Testis (tissue), 5 donors: Measurements from ENCODE around the gene RXRA. TPM values are rescaled to one million over a fixed set of nuclear protein-coding genes. Genes with fewer than 3 reads are reported as not detected.

ENCODE experiments used
- DNase-seq: peaks from one replicate; pipeline ENCODE4 v3.0.0-alpha.2; 2019
- H3K27ac ChIP-seq, 2 donors: fragments of 200-600 bp; sonication (generic); one replicate each; pipeline ENCODE4 v1.5.1; 2019
- H3K27me3 ChIP-seq: fragments of 200-600 bp; sonication (generic); one replicate; pipeline ENCODE4 v1.5.1; 2019
- H3K36me3 ChIP-seq: fragments of 200-600 bp; sonication (generic); one replicate; pipeline ENCODE4 v1.5.1; 2017; ENCODE audit warnings: low read depth; ENCODE audit errors: missing control alignments
- H3K4me1 ChIP-seq: fragments of 200-600 bp; sonication (generic); one replicate; pipeline ENCODE4 v1.5.1; 2019
- H3K4me3 ChIP-seq, 2 donors: fragments of 200-600 bp; sonication (generic); one replicate each; pipeline ENCODE4 v1.5.1; 2017 to 2019
- H3K9me3 ChIP-seq: fragments of 200-600 bp; sonication (generic); one replicate; pipeline ENCODE4 v1.5.1; 2017
- POLR2A ChIP-seq: fragments of 450-650 bp; IDR thresholded peaks from one replicate; pipeline ENCODE4 v1.6.1; 2017; ENCODE audit warnings: antibody characterized with exemption, mild to moderate bottlenecking, moderate library complexity
- WGBS, 2 donors: methylation state at CpG; one replicate each; pipeline ENCODE4 v1.1.5; 2018; 5-methylcytosine and 5-hydroxymethylcytosine counted together
- intact Hi-C: fragments of 100-400 bp; cut with DNase I; formaldehyde crosslinking; loops from one replicate; pipeline ENCODE4 v1.15.1; 2023; ENCODE audit warnings: low total_unique reads
- long read RNA-seq, 2 donors: transcript quantifications; one replicate each; lab custom pipeline, GENCODE V29; 2026
- polyA plus RNA-seq: library from polyadenylated mRNA; stranded (reverse); fragments of 350-450 nt; fragmentation: Illumina TruSeq; extraction: RNeasy Lipid Tissue Mini Kit (QIAGEN cat#74804); gene quantifications from one replicate; pipeline ENCODE4 v1.2.3, GENCODE V29; 2014; ENCODE audit warnings: low read depth, low replicate concordance; ENCODE audit not compliant: insufficient read depth
- total RNA-seq, 2 donors: library from RNA; depleted of rRNA; stranded (reverse); fragments of >200 nt; gene quantifications; one replicate each; pipeline ENCODE4 v1.2.3, GENCODE V29; 2016
- TF ChIP-seq, protein P1 (sequence below), 3 experiments: fragments of 450-650 bp in 2 of 3; fragments of 200-600 bp in 1 of 3; sonication (generic) in 1 of 3; IDR thresholded peaks; one replicate each; pipeline ENCODE4 v1.5.1; 2016 to 2019; ENCODE audit warnings: antibody characterized with exemption in 3 of 3, mild to moderate bottlenecking in 2 of 3, moderate library complexity in 1 of 3

Gene RXRA
- total RNA-seq (10 to 100 TPM; 47.3 to 61.0 TPM), polyA plus RNA-seq (31.3 TPM)
- long read RNA-seq, donor 1, transcript RXRA-202 (10 exons, 1,846 nt), result major isoform, 9 of 9 reads
- long read RNA-seq, donor 1, partial matches to known transcripts, result 0 of 9 reads
- long read RNA-seq, donor 1, other reads (novel, unspliced or antisense), result 0 of 9 reads
- long read RNA-seq, donor 2, transcript RXRA-202 (10 exons, 1,846 nt), result major isoform, 7 of 7 reads
- long read RNA-seq, donor 2, partial matches to known transcripts, result 0 of 7 reads
- long read RNA-seq, donor 2, other reads (novel, unspliced or antisense), result 0 of 7 reads

DNA sequence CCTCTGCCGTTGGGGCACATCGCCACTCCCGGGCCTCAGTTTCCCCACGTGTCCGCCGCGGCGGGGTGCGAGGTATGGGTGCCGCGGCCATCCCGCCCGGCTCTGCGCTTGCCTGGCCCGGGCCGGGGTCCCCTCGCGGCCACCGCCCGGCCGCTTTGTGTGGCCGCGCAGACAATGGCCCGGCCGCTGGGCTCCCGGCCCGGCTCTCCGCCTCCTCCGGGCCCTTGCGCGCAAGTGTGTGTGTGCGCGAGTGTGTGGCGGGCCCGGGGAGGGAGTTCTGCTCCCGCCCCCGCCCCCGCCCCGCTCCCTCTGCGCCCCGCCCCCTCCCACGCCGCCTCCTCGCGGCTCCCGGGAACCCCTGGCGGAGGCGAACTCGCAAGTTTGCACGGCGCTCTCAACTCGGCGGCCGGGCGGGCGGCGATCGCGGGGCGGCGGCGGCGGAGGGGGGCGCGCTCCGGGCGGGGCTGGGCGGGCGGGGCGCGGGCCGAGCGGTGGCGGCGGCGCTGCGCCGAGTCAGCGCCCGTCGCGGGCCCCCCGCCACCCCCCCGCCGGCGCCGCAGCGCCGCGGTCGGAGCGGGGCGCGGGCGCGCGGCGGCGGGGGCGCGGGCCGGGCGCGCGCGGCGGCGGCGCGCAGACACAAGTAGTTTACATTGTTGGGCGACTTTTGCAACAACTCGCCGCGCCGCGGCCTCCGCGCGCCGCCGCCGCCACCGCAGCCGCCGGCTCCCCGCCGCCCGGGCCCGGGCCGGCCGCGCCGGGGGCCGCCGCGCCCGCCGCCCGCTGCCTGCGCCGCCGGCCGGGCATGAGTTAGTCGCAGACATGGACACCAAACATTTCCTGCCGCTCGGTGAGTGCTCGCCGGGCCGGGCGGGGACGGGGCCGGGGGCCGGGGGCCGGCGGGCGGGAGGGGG lies at the start of gene RXRA:
RXRA (plus strand) TSS at position 643 of the 911 bp plus-strand sequence; CDS start at position 820, 177 bp downstream.
- H3K4me1 ChIP-seq, result peaks cover 46% of the 10 kb centered on the region
- H3K9me3 ChIP-seq, result no peaks in the 10 kb centered on the region
- no peaks in the 10 kb centered on the region for H3K27me3 ChIP-seq
- intact Hi-C loops, result no loop called here
- H3K27ac ChIP-seq, result peak within 1 kb of the TSS; percentile 88 to 95
- WGBS, 2 donors, result 0% methylated on average over 50 of the region's 156 CpGs; no CpG with 5 or more reads in 1 of the 2 donors
- no peak for TF ChIP-seq POLR2A
- TF ChIP-seq, protein P1, sequence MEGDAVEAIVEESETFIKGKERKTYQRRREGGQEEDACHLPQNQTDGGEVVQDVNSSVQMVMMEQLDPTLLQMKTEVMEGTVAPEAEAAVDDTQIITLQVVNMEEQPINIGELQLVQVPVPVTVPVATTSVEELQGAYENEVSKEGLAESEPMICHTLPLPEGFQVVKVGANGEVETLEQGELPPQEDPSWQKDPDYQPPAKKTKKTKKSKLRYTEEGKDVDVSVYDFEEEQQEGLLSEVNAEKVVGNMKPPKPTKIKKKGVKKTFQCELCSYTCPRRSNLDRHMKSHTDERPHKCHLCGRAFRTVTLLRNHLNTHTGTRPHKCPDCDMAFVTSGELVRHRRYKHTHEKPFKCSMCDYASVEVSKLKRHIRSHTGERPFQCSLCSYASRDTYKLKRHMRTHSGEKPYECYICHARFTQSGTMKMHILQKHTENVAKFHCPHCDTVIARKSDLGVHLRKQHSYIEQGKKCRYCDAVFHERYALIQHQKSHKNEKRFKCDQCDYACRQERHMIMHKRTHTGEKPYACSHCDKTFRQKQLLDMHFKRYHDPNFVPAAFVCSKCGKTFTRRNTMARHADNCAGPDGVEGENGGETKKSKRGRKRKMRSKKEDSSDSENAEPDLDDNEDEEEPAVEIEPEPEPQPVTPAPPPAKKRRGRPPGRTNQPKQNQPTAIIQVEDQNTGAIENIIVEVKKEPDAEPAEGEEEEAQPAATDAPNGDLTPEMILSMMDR (IDR thresholded peaks at IDR 0.05), result peak in 1 of 3 experiments; percentile 6
- peak; percentile 84 for DNase-seq
- no peaks in the 10 kb centered on the region for H3K36me3 ChIP-seq
- H3K4me3 ChIP-seq, result peak within 1 kb of the TSS; percentile 75 to 77

DNA sequence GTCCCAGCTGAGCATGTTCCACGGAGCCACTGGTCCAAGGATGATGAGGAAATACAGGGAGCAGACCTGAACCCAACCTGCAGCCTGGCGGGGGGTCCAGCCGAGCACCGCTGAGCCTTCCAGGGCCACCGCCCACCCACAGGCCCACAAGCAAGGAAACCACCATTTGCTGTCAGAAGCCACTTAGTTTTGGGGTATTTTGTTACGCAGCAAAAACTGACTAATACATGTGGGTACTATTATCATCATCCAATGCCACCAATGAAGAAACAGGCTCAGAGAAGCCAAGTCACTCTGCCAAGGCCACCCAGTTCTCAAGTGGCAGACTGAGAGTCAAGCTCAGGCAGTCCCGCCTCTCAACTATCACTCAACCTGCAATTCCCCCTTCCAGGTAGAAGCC lies 48.0 kb upstream of the RXRA start:
- no peak overlapping the region for H3K27ac ChIP-seq
- H3K4me1 ChIP-seq, result peaks cover 6% of the 10 kb centered on the region
- TF ChIP-seq, protein P1 (IDR thresholded peaks at IDR 0.05), result no peak
- TF ChIP-seq POLR2A, result no peak
- no peaks in the 10 kb centered on the region for H3K36me3 ChIP-seq
- intact Hi-C loops, result no loop called here
- no peak overlapping the region for H3K4me3 ChIP-seq
- H3K9me3 ChIP-seq, result no peaks in the 10 kb centered on the region
- WGBS, 2 donors, result 92 to 97% methylated on average over 6 to 7 of the region's 7 CpGs
- no peak for DNase-seq
- H3K27me3 ChIP-seq, result no peaks in the 10 kb centered on the region

DNA sequence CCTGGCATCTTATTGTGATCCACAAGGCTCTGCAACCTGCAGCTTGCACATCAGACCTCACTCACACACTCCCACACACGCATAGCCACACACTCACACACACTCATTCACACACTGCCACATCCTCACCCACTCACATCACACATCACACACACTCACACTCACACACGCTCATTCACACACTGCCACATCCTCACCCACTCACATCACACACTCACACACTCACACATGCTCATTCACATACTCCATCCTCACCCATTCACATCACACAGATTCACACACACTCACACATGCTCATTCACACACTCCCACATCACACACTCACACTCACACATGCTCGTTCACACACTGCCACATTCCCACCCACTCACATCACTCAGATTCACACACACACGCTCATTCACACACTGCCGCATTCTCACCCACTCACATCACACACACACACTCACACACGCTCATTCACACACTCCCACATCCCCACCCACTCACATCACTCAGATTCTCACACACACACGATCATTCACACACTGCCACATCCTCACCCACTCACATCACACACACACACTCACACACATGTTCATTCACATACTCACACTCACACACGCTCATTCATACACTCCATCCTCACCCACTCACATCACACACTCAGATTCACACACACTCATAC lies 47.1 kb upstream of the RXRA start:
- intact Hi-C loops, result no loop called here
- no peak overlapping the region for H3K27ac ChIP-seq

DNA sequence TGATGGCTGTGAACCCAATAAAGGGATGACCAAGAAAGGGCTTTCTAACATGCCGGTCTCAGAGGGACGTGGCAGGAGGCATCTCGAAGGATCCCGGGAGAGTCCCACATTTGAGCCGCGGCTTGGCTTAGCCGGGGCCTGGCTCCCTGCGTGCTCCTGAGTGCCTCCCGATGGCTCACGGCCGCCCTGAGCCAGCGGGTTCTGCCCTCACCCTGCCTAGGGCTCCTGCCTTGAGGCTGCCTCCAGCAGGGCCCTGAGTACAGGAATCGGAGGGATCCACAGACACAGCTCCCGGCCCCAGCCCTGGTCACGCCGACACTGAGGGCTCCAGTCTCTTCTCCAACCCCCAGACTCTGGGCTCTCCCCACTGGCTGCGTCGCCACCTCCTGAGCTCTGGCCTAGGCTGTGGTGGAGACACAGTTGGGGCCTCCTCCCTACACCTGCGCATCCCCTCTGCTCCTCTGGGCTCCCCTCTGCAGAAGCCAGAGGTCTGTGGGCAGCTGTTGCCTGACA lies 44.1 kb upstream of the RXRA start:
- no peak for DNase-seq
- 94% methylated on average over 19 of the region's 19 CpGs; no CpG with 5 or more reads in 1 of the 2 donors for WGBS, 2 donors
- no peaks in the 10 kb centered on the region for H3K9me3 ChIP-seq
- H3K4me1 ChIP-seq, result peaks cover 12% of the 10 kb centered on the region
- no peak overlapping the region for H3K27ac ChIP-seq
- H3K36me3 ChIP-seq, result no peaks in the 10 kb centered on the region
- TF ChIP-seq, protein P1 (IDR thresholded peaks at IDR 0.05), result no peak
- TF ChIP-seq POLR2A, result no peak
- no peak overlapping the region for H3K4me3 ChIP-seq
- H3K27me3 ChIP-seq, result no peaks in the 10 kb centered on the region
- intact Hi-C loops, result no loop called here

More for the DNA sequence above, 47.1 kb upstream of the RXRA start:
- Histone ChIP-seq H3K9me3 (no peaks in the 10 kb centered on the region), H3K36me3 (no peaks in the 10 kb centered on the region), H3K4me3 (no peak overlapping the region), H3K27me3 (no peaks in the 10 kb centered on the region), H3K4me1 (peaks cover 12% of the 10 kb centered on the region)
- DNase-seq, result no peak
- TF ChIP-seq, protein P1 (IDR thresholded peaks at IDR 0.05), result no peak
- no peak for TF ChIP-seq POLR2A
- 83 to 91% methylated on average over 8 of the region's 8 CpGs for WGBS, 2 donors
